Liver (tissue), 9 donors: ENCODE data around the gene GPA33. TPM values are rescaled to one million over a fixed set of nuclear protein-coding genes. Genes with fewer than 3 reads are reported as not detected.

Experiments
- DNase-seq: peaks from one replicate; pipeline ENCODE4 v3.0.0-alpha.2; 2017; ENCODE audit warnings: low spot score
- H3K27ac ChIP-seq, 2 donors: one replicate each; pipeline ENCODE4 v1.7.0; 2013; ENCODE audit warnings: inconsistent platforms in 2 of 2, low read length in 2 of 2, control low read depth in 1 of 2, low read depth in 1 of 2, mild to moderate bottlenecking in 1 of 2
- H3K27me3 ChIP-seq, 4 donors: one replicate each; pipeline versions ENCODE4 v1.6.1 to v1.7.0; 2013; ENCODE audit warnings: low read length in 3 of 4, inconsistent platforms in 1 of 4, mild to moderate bottlenecking in 1 of 4, moderate library complexity in 1 of 4; ENCODE audit not compliant: control insufficient read depth in 4 of 4, insufficient read depth in 4 of 4
- H3K36me3 ChIP-seq, 4 donors: one replicate each; pipeline versions ENCODE4 v1.6.1 to v1.7.0; 2013; ENCODE audit warnings: low read length in 3 of 4, mild to moderate bottlenecking in 3 of 4, low read depth in 1 of 4, moderate library complexity in 1 of 4; ENCODE audit not compliant: control insufficient read depth in 4 of 4, insufficient read depth in 3 of 4
- H3K4me1 ChIP-seq, 4 donors: one replicate each; pipeline versions ENCODE4 v1.6.1 to v1.7.0; 2013; ENCODE audit warnings: low read length in 3 of 4, mild to moderate bottlenecking in 3 of 4, moderate library complexity in 1 of 4; ENCODE audit not compliant: control insufficient read depth in 4 of 4, insufficient read depth in 4 of 4
- H3K4me3 ChIP-seq, 3 donors: one replicate each; pipeline versions ENCODE4 v1.6.1 to v1.7.0; 2013; ENCODE audit warnings: low read length in 3 of 3, control low read depth in 1 of 3, low read depth in 1 of 3, mild to moderate bottlenecking in 1 of 3
- H3K9ac ChIP-seq, 2 donors: one replicate each; pipeline ENCODE4 v1.7.0; 2013; ENCODE audit warnings: low read length in 2 of 2, mild to moderate bottlenecking in 2 of 2, moderate library complexity in 2 of 2, control low read depth in 1 of 2, low read depth in 1 of 2
- H3K9me3 ChIP-seq, 4 donors: one replicate each; pipeline versions ENCODE4 v1.6.1 to v1.7.0; 2013; ENCODE audit warnings: low read length in 3 of 4; ENCODE audit not compliant: control insufficient read depth in 4 of 4
- CTCF ChIP-seq: fragments of 150-350 bp; IDR thresholded peaks from 2 replicates; pipeline ENCODE4 v1.5.1; 2017; ENCODE audit warnings: improper control_type of control experiment, low read depth, low read length; ENCODE audit not compliant: missing input control
- EGR1 ChIP-seq, 2 donors: IDR thresholded peaks; 2 replicates each; pipeline ENCODE4 v1.6.1; 2016 to 2018; ENCODE audit warnings: antibody characterized with exemption in 2 of 2, low read depth in 2 of 2
- FOXA1 ChIP-seq: IDR thresholded peaks from 2 replicates; pipeline ENCODE4 v1.6.1; 2016; ENCODE audit warnings: antibody characterized with exemption
- FOXA2 ChIP-seq: IDR thresholded peaks from 2 replicates; pipeline ENCODE4 v1.6.1; 2016; ENCODE audit warnings: antibody characterized with exemption
- HNF4A ChIP-seq, 2 donors: conservative IDR thresholded peaks; 2 replicates each; pipeline ENCODE4 v1.6.1; 2016; ENCODE audit warnings: antibody characterized with exemption in 2 of 2, mild to moderate bottlenecking in 2 of 2
- HNF4G ChIP-seq: IDR thresholded peaks from 2 replicates; pipeline ENCODE4 v1.6.1; 2016; ENCODE audit warnings: antibody characterized with exemption
- JUND ChIP-seq, 2 donors: IDR thresholded peaks; 2 replicates each; pipeline ENCODE4 v1.6.1; 2016; ENCODE audit warnings: antibody characterized with exemption in 2 of 2
- NR2F2 ChIP-seq: IDR thresholded peaks from 2 replicates; pipeline ENCODE4 v1.6.1; 2016; ENCODE audit warnings: antibody characterized with exemption
- RAD21 ChIP-seq, 2 donors: IDR thresholded peaks; 2 replicates each; pipeline ENCODE4 v1.6.1; 2016; ENCODE audit warnings: antibody characterized with exemption in 2 of 2, mild to moderate bottlenecking in 2 of 2
- RXRA ChIP-seq, 2 donors: IDR thresholded peaks; 2 replicates each; pipeline ENCODE4 v1.6.1; 2017 to 2018; ENCODE audit warnings: antibody characterized with exemption in 2 of 2, mild to moderate bottlenecking in 1 of 2
- SP1 ChIP-seq: IDR thresholded peaks from 2 replicates; pipeline ENCODE4 v1.6.1; 2018; ENCODE audit warnings: antibody characterized with exemption, mild to moderate bottlenecking
- TAF1 ChIP-seq: conservative IDR thresholded peaks from 2 replicates; pipeline ENCODE4 v1.6.1; 2016; ENCODE audit warnings: antibody characterized with exemption, mild to moderate bottlenecking
- WGBS: extraction: QIAGEN DNeasy Blood & Tissue Kit; methylation state at CpG from one replicate; pipeline ENCODE4 v1.1.7; 2013; 5-methylcytosine and 5-hydroxymethylcytosine counted together
- polyA plus RNA-seq, 2 donors: library from polyadenylated mRNA; stranded (reverse) in 1 of 2; unstranded in 1 of 2; fragments of 200-250 nt in 1 of 2; fragments of >200 nt in 1 of 2; fragmentation: Nextera tagmentation in 1 of 2; extraction: Ambion mirVana in 1 of 2; gene quantifications; one replicate each; pipeline versions ENCODE4 v1.2.1 to v1.2.3, GENCODE V29; 2013 to 2015
- total RNA-seq, 2 donors: library from RNA; depleted of rRNA; stranded (reverse); fragments of >200 nt; gene quantifications; one replicate each; pipeline ENCODE4 v1.2.3, GENCODE V29; 2014
- TF ChIP-seq, protein P1 (sequence below): IDR thresholded peaks from 2 replicates; pipeline ENCODE4 v1.6.1; 2016; ENCODE audit warnings: antibody characterized with exemption, mild to moderate bottlenecking
- TF ChIP-seq, protein P2 (sequence below): IDR thresholded peaks from 2 replicates; pipeline ENCODE4 v1.6.1; 2016; ENCODE audit warnings: antibody characterized with exemption
- TF ChIP-seq, protein P3 (sequence below): IDR thresholded peaks from 2 replicates; pipeline ENCODE4 v1.6.1; 2016; ENCODE audit warnings: antibody characterized with exemption
- TF ChIP-seq, protein P4 (sequence below): IDR thresholded peaks from 2 replicates; pipeline ENCODE4 v1.6.1; 2016; ENCODE audit warnings: antibody characterized with exemption
- donor health status: healthy.
- donor health status: healthy.
- donor health status: healthy.
- donor health status: healthy.
- donor health status: healthy.

Gene GPA33
- total and polyA plus RNA-seq, 4 donors, result 0.03 to 0.19 (median 0.08) TPM; not detected in 1

- no peak for DNase-seq
- TF ChIP-seq, protein P1, sequence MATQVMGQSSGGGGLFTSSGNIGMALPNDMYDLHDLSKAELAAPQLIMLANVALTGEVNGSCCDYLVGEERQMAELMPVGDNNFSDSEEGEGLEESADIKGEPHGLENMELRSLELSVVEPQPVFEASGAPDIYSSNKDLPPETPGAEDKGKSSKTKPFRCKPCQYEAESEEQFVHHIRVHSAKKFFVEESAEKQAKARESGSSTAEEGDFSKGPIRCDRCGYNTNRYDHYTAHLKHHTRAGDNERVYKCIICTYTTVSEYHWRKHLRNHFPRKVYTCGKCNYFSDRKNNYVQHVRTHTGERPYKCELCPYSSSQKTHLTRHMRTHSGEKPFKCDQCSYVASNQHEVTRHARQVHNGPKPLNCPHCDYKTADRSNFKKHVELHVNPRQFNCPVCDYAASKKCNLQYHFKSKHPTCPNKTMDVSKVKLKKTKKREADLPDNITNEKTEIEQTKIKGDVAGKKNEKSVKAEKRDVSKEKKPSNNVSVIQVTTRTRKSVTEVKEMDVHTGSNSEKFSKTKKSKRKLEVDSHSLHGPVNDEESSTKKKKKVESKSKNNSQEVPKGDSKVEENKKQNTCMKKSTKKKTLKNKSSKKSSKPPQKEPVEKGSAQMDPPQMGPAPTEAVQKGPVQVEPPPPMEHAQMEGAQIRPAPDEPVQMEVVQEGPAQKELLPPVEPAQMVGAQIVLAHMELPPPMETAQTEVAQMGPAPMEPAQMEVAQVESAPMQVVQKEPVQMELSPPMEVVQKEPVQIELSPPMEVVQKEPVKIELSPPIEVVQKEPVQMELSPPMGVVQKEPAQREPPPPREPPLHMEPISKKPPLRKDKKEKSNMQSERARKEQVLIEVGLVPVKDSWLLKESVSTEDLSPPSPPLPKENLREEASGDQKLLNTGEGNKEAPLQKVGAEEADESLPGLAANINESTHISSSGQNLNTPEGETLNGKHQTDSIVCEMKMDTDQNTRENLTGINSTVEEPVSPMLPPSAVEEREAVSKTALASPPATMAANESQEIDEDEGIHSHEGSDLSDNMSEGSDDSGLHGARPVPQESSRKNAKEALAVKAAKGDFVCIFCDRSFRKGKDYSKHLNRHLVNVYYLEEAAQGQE, result no peak
- TF ChIP-seq RAD21 (IDR thresholded peaks at IDR 0.05) (no peak), FOXA1 (no peak), EGR1 (IDR thresholded peaks at IDR 0.05; ENCODE audit: low read depth in 2 of 2) (no peak), NR2F2 (no peak), RXRA (IDR thresholded peaks at IDR 0.05) (no peak), HNF4G (no peak), SP1 (no peak), FOXA2 (no peak), TAF1 (no peak), CTCF (no peak)
- TF ChIP-seq, protein P2, sequence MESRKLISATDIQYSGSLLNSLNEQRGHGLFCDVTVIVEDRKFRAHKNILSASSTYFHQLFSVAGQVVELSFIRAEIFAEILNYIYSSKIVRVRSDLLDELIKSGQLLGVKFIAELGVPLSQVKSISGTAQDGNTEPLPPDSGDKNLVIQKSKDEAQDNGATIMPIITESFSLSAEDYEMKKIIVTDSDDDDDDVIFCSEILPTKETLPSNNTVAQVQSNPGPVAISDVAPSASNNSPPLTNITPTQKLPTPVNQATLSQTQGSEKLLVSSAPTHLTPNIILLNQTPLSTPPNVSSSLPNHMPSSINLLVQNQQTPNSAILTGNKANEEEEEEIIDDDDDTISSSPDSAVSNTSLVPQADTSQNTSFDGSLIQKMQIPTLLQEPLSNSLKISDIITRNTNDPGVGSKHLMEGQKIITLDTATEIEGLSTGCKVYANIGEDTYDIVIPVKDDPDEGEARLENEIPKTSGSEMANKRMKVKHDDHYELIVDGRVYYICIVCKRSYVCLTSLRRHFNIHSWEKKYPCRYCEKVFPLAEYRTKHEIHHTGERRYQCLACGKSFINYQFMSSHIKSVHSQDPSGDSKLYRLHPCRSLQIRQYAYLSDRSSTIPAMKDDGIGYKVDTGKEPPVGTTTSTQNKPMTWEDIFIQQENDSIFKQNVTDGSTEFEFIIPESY, result no peak
- TF ChIP-seq, protein P3, sequence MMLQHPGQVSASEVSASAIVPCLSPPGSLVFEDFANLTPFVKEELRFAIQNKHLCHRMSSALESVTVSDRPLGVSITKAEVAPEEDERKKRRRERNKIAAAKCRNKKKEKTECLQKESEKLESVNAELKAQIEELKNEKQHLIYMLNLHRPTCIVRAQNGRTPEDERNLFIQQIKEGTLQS, result no peak
- TF ChIP-seq, protein P4, sequence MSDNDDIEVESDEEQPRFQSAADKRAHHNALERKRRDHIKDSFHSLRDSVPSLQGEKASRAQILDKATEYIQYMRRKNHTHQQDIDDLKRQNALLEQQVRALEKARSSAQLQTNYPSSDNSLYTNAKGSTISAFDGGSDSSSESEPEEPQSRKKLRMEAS, result no peak
- WGBS, result 84% methylated on average over 17 of the region's 17 CpGs
Observed at GRCh38 chr1:167126811-167127210, 36.6 kb upstream of the GPA33 start.

GRCh38 chr1:167126317-167126716, 36.1 kb upstream of the GPA33 start:
- 85% methylated on average over 28 of the region's 28 CpGs for WGBS
- Histone ChIP-seq H3K27ac (no peak overlapping the region), H3K9ac (no peak overlapping the region), H3K4me3 (no peak overlapping the region), H3K4me1 (peaks cover 1 to 5% (median 3%) of the 10 kb centered on the region in 4 donors), H3K36me3 (no peaks in the 10 kb centered on the region), H3K9me3 (no peaks in the 10 kb centered on the region), H3K27me3 (peaks cover 0 to 5% (median under 1%) of the 10 kb centered on the region in 4 donors)
- DNase-seq, result no peak
- TF ChIP-seq CTCF (no peak), HNF4A (conservative IDR thresholded peaks at IDR 0.05) (no peak), JUND (IDR thresholded peaks at IDR 0.05) (no peak), TAF1 (no peak), RXRA (IDR thresholded peaks at IDR 0.05) (no peak), EGR1 (IDR thresholded peaks at IDR 0.05; ENCODE audit: low read depth in 2 of 2) (no peak), RAD21 (IDR thresholded peaks at IDR 0.05) (no peak), SP1 (no peak), HNF4G (no peak), NR2F2 (no peak), FOXA2 (no peak)
- TF ChIP-seq, protein P4, result no peak
- TF ChIP-seq, protein P3, result no peak
- TF ChIP-seq, protein P2, result no peak

More at GRCh38 chr1:167126811-167127210, 36.6 kb upstream of the GPA33 start:
- H3K4me1 ChIP-seq, result no peaks in the 10 kb centered on the region
- no peaks in the 10 kb centered on the region for H3K9me3 ChIP-seq
- no peak overlapping the region for H3K9ac ChIP-seq
- no peaks in the 10 kb centered on the region for H3K36me3 ChIP-seq
- no peak overlapping the region for H3K4me3 ChIP-seq
- peaks cover 0 to 5% (median under 1%) of the 10 kb centered on the region in 4 donors for H3K27me3 ChIP-seq
- H3K27ac ChIP-seq, result no peak overlapping the region
